Fibroblast of villous mesenchyme (primary cell): Measurements from ENCODE around the gene GAS2. TPM values are rescaled to one million over a fixed set of nuclear protein-coding genes. Genes with fewer than 3 reads are reported as not detected.

Experiments
- DNase-seq: peaks from one replicate; pipeline ENCODE4 v3.0.0-alpha.2; 2010; ENCODE audit warnings: low read depth
- H3K4me3 ChIP-seq: 2 replicates; pipeline ENCODE4 v1.5.1; 2011; ENCODE audit warnings: low read depth, mild to moderate bottlenecking, low read length
- total RNA-seq: library from RNA; depleted of rRNA; stranded (reverse); fragments of >200 nt; gene quantifications from 2 replicates; pipeline ENCODE4 v1.2.3, GENCODE V29; 2012
- TF ChIP-seq, protein P1 (sequence below): IDR thresholded peaks from 2 replicates; pipeline ENCODE4 v1.5.1; 2012; ENCODE audit warnings: low read depth, mild to moderate bottlenecking, low read length; ENCODE audit not compliant: insufficient read depth

Gene GAS2
- total RNA-seq, result 0.64 and 1.7 TPM in 2 replicates

DNA sequence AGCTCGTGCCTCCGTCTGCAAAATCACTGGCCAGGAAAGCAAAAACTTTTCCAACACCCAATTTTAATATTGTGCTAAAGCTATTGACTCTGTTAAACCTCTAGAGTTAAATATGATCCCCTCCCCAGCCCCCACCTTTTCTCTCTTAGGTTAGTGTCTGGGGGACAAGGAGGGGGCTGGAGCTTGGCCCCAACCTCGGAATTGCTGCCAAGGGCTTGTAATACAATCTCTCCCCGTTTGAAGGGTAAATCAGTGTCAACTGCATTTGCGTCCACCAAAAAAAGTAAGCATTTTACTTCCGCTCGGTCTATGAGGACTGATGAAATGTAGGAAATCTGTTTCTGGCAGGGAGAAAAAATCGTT, at the start of gene GAS2:
Gene GAS2 (plus strand): TSS at position 287 of the 363 bp plus-strand sequence. CDS start 8,259 bp downstream, outside the sequence.
- TF ChIP-seq, protein P1, sequence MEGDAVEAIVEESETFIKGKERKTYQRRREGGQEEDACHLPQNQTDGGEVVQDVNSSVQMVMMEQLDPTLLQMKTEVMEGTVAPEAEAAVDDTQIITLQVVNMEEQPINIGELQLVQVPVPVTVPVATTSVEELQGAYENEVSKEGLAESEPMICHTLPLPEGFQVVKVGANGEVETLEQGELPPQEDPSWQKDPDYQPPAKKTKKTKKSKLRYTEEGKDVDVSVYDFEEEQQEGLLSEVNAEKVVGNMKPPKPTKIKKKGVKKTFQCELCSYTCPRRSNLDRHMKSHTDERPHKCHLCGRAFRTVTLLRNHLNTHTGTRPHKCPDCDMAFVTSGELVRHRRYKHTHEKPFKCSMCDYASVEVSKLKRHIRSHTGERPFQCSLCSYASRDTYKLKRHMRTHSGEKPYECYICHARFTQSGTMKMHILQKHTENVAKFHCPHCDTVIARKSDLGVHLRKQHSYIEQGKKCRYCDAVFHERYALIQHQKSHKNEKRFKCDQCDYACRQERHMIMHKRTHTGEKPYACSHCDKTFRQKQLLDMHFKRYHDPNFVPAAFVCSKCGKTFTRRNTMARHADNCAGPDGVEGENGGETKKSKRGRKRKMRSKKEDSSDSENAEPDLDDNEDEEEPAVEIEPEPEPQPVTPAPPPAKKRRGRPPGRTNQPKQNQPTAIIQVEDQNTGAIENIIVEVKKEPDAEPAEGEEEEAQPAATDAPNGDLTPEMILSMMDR, result no peak
- DNase-seq, result no peak
- H3K4me3 ChIP-seq, result no peak within 1 kb of the TSS

DNA sequence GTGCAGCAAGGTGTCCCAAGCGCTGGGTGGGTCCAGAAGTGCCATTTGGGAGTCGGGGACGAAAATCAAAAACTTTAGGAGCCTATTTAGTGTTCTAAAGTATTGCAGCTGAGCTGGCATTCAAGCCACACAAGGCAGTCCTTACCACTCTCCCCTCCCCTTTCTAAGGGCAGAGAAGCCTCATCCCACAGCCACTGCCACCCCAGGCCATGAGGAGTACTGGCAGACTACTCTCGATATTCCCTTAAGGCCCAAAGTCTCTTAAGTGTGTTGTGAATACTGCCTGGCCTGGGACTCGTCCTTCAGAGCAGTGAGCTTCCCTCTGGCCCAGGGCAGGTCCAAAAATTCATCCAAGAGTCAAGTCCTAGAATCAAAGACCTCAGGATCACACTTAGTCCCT, 48.5 kb upstream of the GAS2 start:
- TF ChIP-seq, protein P1, result no peak
- H3K4me3 ChIP-seq, result no peak overlapping the region
- no peak for DNase-seq

DNA sequence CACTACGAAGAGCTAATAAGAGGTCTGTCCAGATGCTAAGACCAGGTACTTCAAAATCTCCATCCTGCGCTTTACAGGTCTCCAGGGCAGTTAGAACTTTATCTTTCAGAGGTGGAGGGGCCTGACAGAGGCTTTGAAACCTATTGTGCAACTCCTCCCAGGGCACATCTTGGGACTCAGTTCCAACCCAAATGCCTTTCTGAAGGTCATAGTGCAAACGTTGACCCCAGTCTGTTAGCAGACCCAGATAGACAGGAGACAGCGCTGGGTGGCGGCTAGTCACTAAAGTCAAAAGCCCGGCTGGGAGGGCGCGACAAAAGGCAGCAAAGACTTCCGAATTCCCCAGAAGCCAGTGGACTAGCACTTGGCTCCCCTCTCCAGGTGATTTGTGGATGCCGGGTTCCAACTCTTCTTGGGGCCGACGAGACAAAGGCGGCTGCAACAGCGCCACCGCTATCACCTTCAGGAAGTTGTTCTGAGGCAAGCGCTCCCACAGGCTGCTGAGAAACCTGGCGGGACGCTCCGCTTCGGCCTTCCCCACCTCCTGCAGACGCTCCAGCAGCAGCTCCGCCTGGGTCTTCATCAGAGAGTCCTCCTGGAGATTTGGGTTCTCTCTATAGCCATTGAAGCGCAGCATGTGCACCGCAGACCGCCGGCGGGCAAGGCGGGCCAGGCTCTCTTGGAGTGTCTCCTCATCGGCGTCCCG, 41.5 kb upstream of the GAS2 start:
- H3K4me3 ChIP-seq, result peak overlapping the region; percentile 83
- peak; percentile 48 for DNase-seq
- TF ChIP-seq, protein P1, result peak; percentile 44

DNA sequence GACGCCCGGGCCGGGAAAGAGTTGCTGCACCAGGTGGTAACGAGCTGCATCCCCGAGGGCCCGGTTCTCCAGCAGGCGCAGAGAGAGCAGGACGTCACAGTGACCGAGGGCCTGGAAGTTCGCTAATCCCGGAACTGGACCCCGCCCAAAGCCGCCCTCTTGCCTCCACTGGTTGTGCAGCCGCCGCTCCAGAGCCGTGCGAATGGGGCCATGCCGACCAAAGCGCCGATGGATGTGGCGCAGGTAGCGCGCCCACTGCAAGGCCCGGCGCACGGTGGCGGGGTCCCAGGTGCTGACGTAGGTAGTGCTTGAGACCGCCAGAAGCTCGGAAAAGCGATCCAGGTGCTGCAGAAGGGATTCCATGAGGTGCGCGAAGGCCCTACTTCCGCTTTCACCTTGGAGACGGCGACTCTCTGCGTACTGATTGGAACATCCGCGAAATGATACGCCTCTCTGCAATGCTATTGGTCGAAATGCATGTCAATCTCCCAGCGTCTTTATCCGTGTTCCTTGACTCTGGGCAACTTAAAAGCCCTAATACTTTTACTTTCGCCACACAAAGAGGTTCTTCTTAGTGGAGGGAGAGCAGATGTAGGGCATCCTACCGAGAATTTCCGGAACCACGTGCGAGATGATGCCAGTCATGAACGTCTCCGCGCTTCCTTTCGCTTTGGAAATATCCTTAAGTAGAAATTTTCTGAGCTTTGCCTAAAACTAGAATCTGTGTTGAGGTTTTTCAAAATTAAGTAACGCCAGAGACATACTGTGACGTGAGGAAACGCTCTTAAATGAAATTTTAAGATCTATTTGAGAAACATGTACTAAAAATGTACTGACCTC, 40.7 kb upstream of the GAS2 start, which contains the start of gene FANCF:
Gene FANCF (minus strand): TSS at position 376 of the 840 bp plus-strand sequence. CDS start 13 bp downstream, at position 363.
- TF ChIP-seq, protein P1, result no peak
- peak within 1 kb of the TSS; percentile 83 for H3K4me3 ChIP-seq
- DNase-seq, result peak; percentile 98

DNA sequence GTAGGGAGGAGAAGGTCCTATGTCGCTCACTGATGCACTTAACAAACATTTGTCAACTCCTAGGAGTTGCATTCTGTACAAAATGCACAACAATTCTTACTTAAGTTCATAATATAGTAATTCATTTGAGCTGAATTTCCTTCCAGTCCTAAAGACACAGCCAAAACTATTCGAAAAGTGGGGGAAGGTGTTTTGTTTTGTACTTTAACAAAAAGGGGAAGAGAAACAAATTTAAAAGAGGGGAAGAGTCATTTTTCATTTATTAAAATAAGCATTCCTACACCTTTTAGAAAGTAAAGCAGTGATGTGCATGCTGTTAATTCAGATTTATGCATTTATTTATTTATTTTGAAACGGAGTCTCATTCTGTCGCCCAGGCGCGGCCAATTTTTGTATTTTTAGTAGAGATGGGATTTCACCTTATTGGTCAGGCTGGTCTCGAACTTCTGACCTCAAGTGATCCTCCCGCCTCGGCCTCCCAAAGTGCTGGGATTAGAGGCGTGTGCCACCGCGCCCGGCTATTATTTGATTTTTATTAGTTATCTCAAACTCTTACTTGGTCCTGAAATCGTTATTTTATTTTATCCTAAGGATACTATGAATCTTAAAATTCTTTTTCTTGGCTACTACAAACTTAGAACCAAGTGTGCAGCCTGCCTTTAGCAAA, 39.7 kb upstream of the GAS2 start:
- DNase-seq, result no peak
- TF ChIP-seq, protein P1, result no peak
- H3K4me3 ChIP-seq, result no peak overlapping the region

DNA sequence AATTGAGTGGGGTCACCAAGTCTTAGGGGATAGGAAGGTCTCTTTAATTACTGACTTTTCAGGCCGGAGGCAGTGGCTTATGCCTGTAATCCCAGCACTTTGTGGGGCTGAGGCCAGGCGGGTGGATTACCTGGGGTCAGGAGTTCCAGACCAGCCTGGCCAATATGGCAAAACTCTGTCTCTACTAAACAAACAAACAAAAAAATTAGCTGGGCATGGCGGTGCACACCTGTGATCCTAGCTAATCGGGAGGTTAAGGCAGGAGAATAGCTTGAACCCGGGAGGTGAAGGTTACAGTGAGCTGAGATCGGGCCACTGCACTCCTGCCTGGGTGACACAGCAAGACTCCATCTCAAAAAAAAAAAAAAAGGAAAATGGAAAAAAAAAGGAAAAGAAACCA, 39.0 kb upstream of the GAS2 start:
- TF ChIP-seq, protein P1, result no peak
- DNase-seq, result no peak
- H3K4me3 ChIP-seq, result no peak overlapping the region
